ENCODE results near the gene COPS2. TPM values are rescaled to one million over a fixed set of nuclear protein-coding genes. Genes with fewer than 3 reads are reported as not detected.

Gene COPS2
- total RNA-seq, 4 donors from 2014 or later: 85.0 to 108 (median 96.9) TPM

DNA sequence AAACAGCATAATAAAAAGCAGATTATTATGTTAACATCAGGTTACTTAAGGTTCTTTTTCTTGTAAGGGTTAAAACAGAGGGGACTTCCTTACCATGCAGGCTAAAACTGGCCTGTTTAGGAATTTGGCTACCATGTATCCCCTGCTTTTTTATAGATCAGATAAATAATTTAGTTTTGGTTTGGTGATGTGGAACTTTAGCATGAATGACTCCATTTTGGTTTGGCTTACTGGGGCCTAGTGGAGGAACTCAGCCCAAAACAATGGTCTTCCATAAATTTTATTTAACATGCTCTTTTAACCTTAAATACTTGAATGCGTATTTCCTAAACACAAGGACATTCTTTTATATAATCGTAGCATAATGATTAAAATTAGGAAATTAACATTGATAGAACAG, 33.5 kb upstream of the COPS2 start:
- TF ChIP-seq, protein P1, sequence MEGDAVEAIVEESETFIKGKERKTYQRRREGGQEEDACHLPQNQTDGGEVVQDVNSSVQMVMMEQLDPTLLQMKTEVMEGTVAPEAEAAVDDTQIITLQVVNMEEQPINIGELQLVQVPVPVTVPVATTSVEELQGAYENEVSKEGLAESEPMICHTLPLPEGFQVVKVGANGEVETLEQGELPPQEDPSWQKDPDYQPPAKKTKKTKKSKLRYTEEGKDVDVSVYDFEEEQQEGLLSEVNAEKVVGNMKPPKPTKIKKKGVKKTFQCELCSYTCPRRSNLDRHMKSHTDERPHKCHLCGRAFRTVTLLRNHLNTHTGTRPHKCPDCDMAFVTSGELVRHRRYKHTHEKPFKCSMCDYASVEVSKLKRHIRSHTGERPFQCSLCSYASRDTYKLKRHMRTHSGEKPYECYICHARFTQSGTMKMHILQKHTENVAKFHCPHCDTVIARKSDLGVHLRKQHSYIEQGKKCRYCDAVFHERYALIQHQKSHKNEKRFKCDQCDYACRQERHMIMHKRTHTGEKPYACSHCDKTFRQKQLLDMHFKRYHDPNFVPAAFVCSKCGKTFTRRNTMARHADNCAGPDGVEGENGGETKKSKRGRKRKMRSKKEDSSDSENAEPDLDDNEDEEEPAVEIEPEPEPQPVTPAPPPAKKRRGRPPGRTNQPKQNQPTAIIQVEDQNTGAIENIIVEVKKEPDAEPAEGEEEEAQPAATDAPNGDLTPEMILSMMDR (IDR thresholded peaks at IDR 0.05; ENCODE audit: low read depth): no peak

DNA sequence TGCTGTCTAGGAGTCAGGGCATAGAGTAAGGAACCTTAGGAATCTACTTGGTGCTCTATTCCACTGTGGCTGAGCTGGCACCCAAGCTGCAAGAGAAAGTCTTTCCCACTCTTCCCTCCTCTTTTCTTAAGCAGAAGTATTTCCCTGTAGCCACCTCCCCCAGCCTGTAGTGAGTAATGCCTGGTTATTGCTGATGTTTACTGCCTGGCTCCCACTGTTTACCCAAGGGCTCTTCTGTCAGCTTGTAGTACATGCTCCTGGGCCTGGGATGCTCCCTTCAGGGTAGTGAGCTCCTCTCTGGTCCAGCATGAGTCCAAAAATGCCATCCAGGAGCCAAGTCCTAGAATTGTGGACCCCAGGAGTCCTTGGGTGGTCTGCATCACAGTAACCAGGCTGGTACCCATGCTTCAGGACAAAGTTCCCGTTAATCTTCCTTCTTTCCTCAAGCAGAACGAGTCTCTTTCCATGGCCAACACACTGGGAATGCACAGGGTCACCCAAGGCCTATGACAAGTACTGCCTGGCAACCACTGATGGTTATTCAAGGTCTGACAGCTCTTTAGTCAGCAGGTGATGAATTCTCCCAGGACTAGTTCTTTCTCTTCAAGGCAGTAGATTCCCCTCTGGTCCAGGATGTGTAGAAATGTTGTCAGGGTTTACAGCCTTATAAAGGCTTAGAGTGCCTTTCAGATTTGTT, 32.3 kb upstream of the COPS2 start:
- TF ChIP-seq, protein P1 (IDR thresholded peaks at IDR 0.05; ENCODE audit: low read depth): no peak

DNA sequence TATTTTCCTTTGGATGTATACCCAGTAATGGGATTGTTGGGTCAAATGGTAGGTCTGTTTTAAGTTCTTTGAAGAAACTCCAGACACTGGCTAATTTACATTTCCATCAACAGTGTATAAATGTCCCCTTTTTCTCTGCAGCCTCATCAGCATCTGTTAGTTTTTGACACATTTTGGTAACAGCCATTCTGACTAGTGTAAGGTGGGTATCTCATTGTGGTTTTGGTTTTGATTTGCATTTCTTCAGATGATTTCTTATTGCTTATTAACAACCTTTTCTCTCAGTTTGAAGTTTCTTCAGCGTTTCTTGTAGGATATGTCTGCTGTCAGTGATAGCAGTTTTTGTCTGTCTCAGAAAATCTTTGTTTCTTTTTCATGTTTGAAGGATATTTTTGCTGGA, 30.1 kb upstream of the COPS2 start:
- TF ChIP-seq, protein P1 (IDR thresholded peaks at IDR 0.05; ENCODE audit: low read depth): no peak

DNA sequence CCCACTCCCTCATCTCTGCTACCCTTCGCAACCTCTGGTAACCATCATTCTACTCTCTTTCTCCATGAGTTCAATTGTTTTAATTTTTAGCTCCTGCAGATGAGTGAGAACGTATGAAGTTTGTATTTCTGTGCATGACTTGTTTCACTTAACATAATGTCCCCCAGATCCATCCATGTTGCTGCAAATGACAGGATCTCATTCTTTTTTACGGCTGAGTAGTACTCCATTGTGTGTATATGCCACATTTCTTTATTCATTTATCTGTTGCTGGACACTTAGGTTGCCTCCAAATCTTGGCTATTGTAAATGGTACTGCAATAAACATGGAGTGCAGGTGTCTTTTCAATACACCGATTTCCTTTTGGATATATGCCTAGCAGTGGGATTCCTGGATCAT, 26.7 kb upstream of the COPS2 start:
- TF ChIP-seq, protein P1 (IDR thresholded peaks at IDR 0.05; ENCODE audit: low read depth): no peak

DNA sequence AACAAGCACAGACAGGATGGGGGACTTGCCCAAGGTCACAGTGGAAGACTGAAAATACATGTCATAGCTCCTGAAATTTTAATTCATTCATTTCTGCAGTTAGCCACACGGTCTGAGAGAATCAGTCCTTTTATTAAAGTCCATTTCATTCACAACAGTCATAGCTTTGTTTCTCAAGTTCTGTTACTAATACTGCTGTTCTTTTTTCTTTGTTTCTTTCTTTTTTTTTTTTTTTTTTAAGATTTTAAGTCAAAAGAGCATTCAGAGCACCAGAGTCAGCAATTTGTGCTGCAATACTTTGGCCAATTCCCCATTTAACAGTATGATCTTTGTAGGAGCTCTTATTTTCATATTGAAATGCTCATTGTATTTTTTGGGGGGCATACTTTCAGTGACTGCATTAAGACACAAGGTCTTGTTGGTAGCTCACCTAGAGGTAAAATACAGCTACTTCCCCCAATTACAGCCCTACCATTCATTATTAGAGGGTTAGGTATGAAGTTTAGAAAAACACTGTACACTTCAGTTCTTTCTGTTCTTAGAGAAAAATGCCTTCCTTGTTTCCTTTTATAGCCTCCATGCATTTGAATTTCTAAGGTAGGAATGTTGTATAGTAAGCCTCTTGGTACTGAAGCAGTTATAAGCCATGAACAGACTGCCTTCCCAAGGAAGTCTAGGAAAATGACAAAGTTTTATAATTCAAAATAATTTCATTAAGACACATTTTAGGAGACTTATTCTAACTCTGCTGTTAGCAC, 24.2 kb upstream of the COPS2 start:
- TF ChIP-seq, protein P1 (IDR thresholded peaks at IDR 0.05; ENCODE audit: low read depth): no peak

DNA sequence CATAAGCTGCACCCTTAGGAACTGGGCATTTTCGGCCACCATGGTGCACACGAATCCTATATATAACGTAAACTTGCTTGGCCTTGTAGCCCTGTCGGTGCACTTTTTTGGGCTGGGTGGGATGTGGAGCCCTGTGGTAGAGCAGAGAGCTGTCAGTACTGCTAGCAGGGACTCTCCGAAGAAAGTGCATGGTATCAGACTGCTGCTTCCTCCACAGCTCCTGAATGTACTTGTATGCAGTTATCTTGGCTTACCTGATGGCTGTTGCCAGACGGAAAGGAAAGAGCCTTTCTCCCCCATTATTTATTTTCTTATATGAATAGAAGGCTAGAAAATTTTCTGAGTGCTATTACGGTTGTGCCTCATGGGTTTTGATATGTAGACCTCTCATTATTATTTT, 23.1 kb upstream of the COPS2 start:
- TF ChIP-seq, protein P1 (IDR thresholded peaks at IDR 0.05; ENCODE audit: low read depth): no peak

DNA sequence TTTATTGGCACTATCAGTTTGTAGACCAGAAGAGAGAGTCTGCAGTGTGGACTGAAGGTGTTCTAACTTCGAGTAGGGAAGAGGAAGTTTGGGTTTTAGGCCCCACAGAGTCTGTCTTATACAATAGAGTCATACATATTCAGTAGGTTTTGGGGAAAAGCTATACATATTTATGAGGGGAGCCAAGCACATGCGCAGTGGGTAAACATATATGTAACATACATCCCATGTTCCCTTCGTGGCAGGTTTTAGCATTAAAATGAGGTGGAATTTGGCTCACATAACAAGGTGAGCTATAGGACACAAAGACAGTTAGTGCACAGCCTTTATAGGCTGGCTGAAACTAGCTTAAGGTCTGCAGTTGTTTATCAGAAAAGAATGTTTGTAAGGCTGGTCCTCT, 19.5 kb upstream of the COPS2 start:
- TF ChIP-seq, protein P1 (IDR thresholded peaks at IDR 0.05; ENCODE audit: low read depth): no peak
